Glutamatergic neuron (in vitro differentiated cells): ENCODE measurements around the gene HECTD4. TPM values are rescaled to one million over a fixed set of nuclear protein-coding genes. Genes with fewer than 3 reads are reported as not detected.

Experiments
- DNase-seq: peaks from one replicate; pipeline ENCODE4 v3.0.0; 2022
- H3K27ac Mint-ChIP-seq: one replicate; pipeline ENCODE4 v1.8.0; 2020; ENCODE audit warnings: mild to moderate bottlenecking, mixed read lengths, inconsistent platforms; ENCODE audit not compliant: unreplicated experiment
- H3K27me3 Mint-ChIP-seq: one replicate; pipeline ENCODE4 v1.8.0; 2020; ENCODE audit warnings: mild to moderate bottlenecking, moderate library complexity, mixed read lengths, inconsistent platforms; ENCODE audit not compliant: unreplicated experiment
- H3K36me3 Mint-ChIP-seq: one replicate; pipeline ENCODE4 v1.8.0; 2020; ENCODE audit warnings: mild to moderate bottlenecking, mixed read lengths, inconsistent platforms; ENCODE audit not compliant: unreplicated experiment
- H3K4me1 Mint-ChIP-seq: one replicate; pipeline ENCODE4 v1.8.0; 2020; ENCODE audit warnings: mild to moderate bottlenecking, low read depth, mixed read lengths, inconsistent platforms; ENCODE audit not compliant: unreplicated experiment
- H3K4me3 Mint-ChIP-seq: one replicate; pipeline ENCODE4 v1.8.0; 2020; ENCODE audit warnings: mild to moderate bottlenecking, mixed read lengths, inconsistent platforms; ENCODE audit not compliant: unreplicated experiment
- H3K9me3 Mint-ChIP-seq: one replicate; pipeline ENCODE4 v1.8.0; 2020; ENCODE audit warnings: mild to moderate bottlenecking, moderate library complexity, mixed read lengths, inconsistent platforms; ENCODE audit not compliant: unreplicated experiment
- CTCF ChIP-seq: fragments of 200-600 bp; sonication (generic); IDR thresholded peaks from one replicate; pipeline ENCODE4 v1.5.0; 2021; ENCODE audit not compliant: partially characterized antibody, unreplicated experiment
- total RNA-seq: library from RNA; stranded (reverse); fragmentation: NEBNext Ultra II Directional; extraction: Animal tissue kit (Norgen Biotek cat#: 25700); gene quantifications from one replicate; pipeline ENCODE4 v1.2.1, GENCODE V29; 2021; ENCODE audit not compliant: unreplicated experiment

HECTD4 gene
- total RNA-seq, 1 donor from 2014 or later, result 261 TPM

GRCh38 chr12:112185093-112185923, 196.9 kb downstream of the HECTD4 start:
- peaks cover 4% of the 10 kb centered on the region for H3K27me3 Mint-ChIP-seq
- DNase-seq, result no peak
- no peak overlapping the region for H3K27ac Mint-ChIP-seq

GRCh38 chr12:112184056-112184887, 198.0 kb downstream of the HECTD4 start:
- no peaks in the 10 kb centered on the region for H3K4me1 Mint-ChIP-seq
- H3K27me3 Mint-ChIP-seq, result peaks cover 2% of the 10 kb centered on the region
- no peak for TF ChIP-seq CTCF
- DNase-seq, result no peak
- no peaks in the 10 kb centered on the region for H3K36me3 Mint-ChIP-seq
- no peak overlapping the region for H3K4me3 Mint-ChIP-seq
- H3K9me3 Mint-ChIP-seq, result peaks cover 2% of the 10 kb centered on the region
- H3K27ac Mint-ChIP-seq, result no peak overlapping the region

More at GRCh38 chr12:112185093-112185923, 196.9 kb downstream of the HECTD4 start:
- TF ChIP-seq CTCF, result no peak
- Mint-ChIP-seq H3K36me3 (no peaks in the 10 kb centered on the region), H3K4me1 (no peaks in the 10 kb centered on the region), H3K4me3 (no peak overlapping the region), H3K9me3 (peaks cover 2% of the 10 kb centered on the region)

GRCh38 chr12:112183141-112184021, 198.8 kb downstream of the HECTD4 start:
- Mint-ChIP-seq H3K27me3 (peaks cover 4% of the 10 kb centered on the region), H3K4me3 (no peak overlapping the region), H3K9me3 (peaks cover 2% of the 10 kb centered on the region), H3K4me1 (no peaks in the 10 kb centered on the region), H3K36me3 (no peaks in the 10 kb centered on the region), H3K27ac (no peak overlapping the region)
- DNase-seq, result no peak
- no peak for TF ChIP-seq CTCF

- Mint-ChIP-seq H3K27me3 (peaks cover 4% of the 10 kb centered on the region), H3K4me1 (no peaks in the 10 kb centered on the region), H3K4me3 (no peak overlapping the region), H3K27ac (no peak overlapping the region), H3K9me3 (peaks cover 2% of the 10 kb centered on the region), H3K36me3 (no peaks in the 10 kb centered on the region)
- DNase-seq, result no peak
- TF ChIP-seq CTCF, result no peak
Measured at GRCh38 chr12:112182499-112182898, 199.7 kb downstream of the HECTD4 start.
